HG03558 (cell line): Measurements from ENCODE around the gene TBCA.

Experiments
- ATAC-seq: cut with Tn5 transposase; IDR thresholded peaks from one replicate; pipeline ENCODE4 v1.9.1; 2021; ENCODE audit warnings: moderate number of reproducible peaks; ENCODE audit not compliant: unreplicated experiment; ENCODE audit errors: extremely low read depth

The TBCA gene

GRCh38 chr5:77775790-77776553 lies at the start of gene TBCA:
TBCA (minus strand) TSS chr5:77776339; CDS start chr5:77776257, 82 bp downstream.
- peak; percentile 79 for ATAC-seq

GRCh38 chr5:77824981-77825380 lies 48.8 kb upstream of the TBCA start:
- no peak for ATAC-seq

GRCh38 chr5:77816686-77817085 lies 40.5 kb upstream of the TBCA start:
- ATAC-seq, result no peak

GRCh38 chr5:77812926-77813589 lies 36.9 kb upstream of the TBCA start:
- ATAC-seq, result no peak

GRCh38 chr5:77806213-77806843 lies 30.2 kb upstream of the TBCA start:
- no peak for ATAC-seq

- no peak for ATAC-seq
Measured at GRCh38 chr5:77798456-77798855, 22.3 kb upstream of the TBCA start.

- ATAC-seq, result no peak
Measured at GRCh38 chr5:77797136-77797535, 21.0 kb upstream of the TBCA start.

- no peak for ATAC-seq
Measured at GRCh38 chr5:77795846-77796245, 19.7 kb upstream of the TBCA start.

- ATAC-seq, result no peak
Measured at GRCh38 chr5:77795268-77795667, 19.1 kb upstream of the TBCA start.

GRCh38 chr5:77791926-77792325 lies 15.8 kb upstream of the TBCA start:
- ATAC-seq, result no peak

GRCh38 chr5:77791356-77791755 lies 15.2 kb upstream of the TBCA start:
- no peak for ATAC-seq

GRCh38 chr5:77785229-77785628 lies 9.1 kb upstream of the TBCA start:
- ATAC-seq, result no peak

- no peak for ATAC-seq
Measured at GRCh38 chr5:77784735-77785134, 8.6 kb upstream of the TBCA start.

GRCh38 chr5:77781076-77781475 lies 4.9 kb upstream of the TBCA start:
- ATAC-seq, result no peak

- ATAC-seq, result no peak
Measured at GRCh38 chr5:77778881-77779438, 2.8 kb upstream of the TBCA start.

GRCh38 chr5:77778398-77778797 lies 2.3 kb upstream of the TBCA start:
- no peak for ATAC-seq

GRCh38 chr5:77777911-77778310 lies 1.8 kb upstream of the TBCA start:
- no peak for ATAC-seq

- ATAC-seq, result no peak
Measured at GRCh38 chr5:77777281-77777892, 1.2 kb upstream of the TBCA start.

GRCh38 chr5:77776554-77777206 lies 541 bp upstream of the TBCA start:
- ATAC-seq, result no peak
